ENCODE data around the gene EYS.

Gene EYS

GRCh38 chr6:64696053-64696452, 1011.0 kb downstream of the EYS start:
- no peak for DNase-seq

- no peak for DNase-seq
These were observed 1012.7 kb downstream of the EYS start for GRCh38 chr6:64694356-64694755.

GRCh38 chr6:64691064-64691463, 1016.0 kb downstream of the EYS start:
- no peak for DNase-seq

- DNase-seq: no peak
These were observed 1021.6 kb downstream of the EYS start for GRCh38 chr6:64685401-64685800.

- no peak for DNase-seq
These were observed 1023.3 kb downstream of the EYS start for GRCh38 chr6:64683682-64684081.

GRCh38 chr6:64681416-64682160, 1025.4 kb downstream of the EYS start:
- DNase-seq: no peak

GRCh38 chr6:64680446-64680845, 1026.6 kb downstream of the EYS start:
- no peak for DNase-seq

GRCh38 chr6:64679416-64679815, 1027.6 kb downstream of the EYS start:
- DNase-seq: no peak

- no peak for DNase-seq
These were observed 1034.4 kb downstream of the EYS start for GRCh38 chr6:64672651-64673050.

GRCh38 chr6:64672131-64672530, 1034.9 kb downstream of the EYS start:
- DNase-seq: no peak

- DNase-seq: no peak
These were observed 1041.9 kb downstream of the EYS start for GRCh38 chr6:64665137-64665536.

GRCh38 chr6:64664480-64664879, 1042.5 kb downstream of the EYS start:
- no peak for DNase-seq

- no peak for DNase-seq
These were observed 1063.0 kb downstream of the EYS start for GRCh38 chr6:64644024-64644423.

- no peak for DNase-seq
These were observed 1076.1 kb downstream of the EYS start for GRCh38 chr6:64630901-64631300.

- DNase-seq: no peak
These were observed 1084.1 kb downstream of the EYS start for GRCh38 chr6:64622944-64623343.

GRCh38 chr6:64602993-64603392, 1104.0 kb downstream of the EYS start:
- DNase-seq: no peak

GRCh38 chr6:64591676-64592036, 1115.4 kb downstream of the EYS start:
- DNase-seq: no peak

GRCh38 chr6:64590965-64591675, 1115.9 kb downstream of the EYS start:
- no peak for DNase-seq

- DNase-seq: no peak
These were observed 1117.1 kb downstream of the EYS start for GRCh38 chr6:64589961-64590360.

- DNase-seq: no peak
These were observed 1126.7 kb downstream of the EYS start for GRCh38 chr6:64580346-64580745.

GRCh38 chr6:64553249-64553786, 1153.7 kb downstream of the EYS start:
- no peak for DNase-seq

GRCh38 chr6:64547594-64548268, 1159.3 kb downstream of the EYS start:
- DNase-seq: no peak

GRCh38 chr6:64539917-64540316, 1167.1 kb downstream of the EYS start:
- DNase-seq: no peak

GRCh38 chr6:64538722-64539121, 1168.3 kb downstream of the EYS start:
- no peak for DNase-seq
